Activated CD4-positive, CD25-positive, alpha-beta regulatory T cell (primary cell): ENCODE measurements around the gene EPHB1.

Source experiments
- DNase-seq, 4 experiments: peaks; one replicate each; lab custom pipeline; 2025; lab: John Stamatoyannopoulos, UW

EPHB1 gene

DNA sequence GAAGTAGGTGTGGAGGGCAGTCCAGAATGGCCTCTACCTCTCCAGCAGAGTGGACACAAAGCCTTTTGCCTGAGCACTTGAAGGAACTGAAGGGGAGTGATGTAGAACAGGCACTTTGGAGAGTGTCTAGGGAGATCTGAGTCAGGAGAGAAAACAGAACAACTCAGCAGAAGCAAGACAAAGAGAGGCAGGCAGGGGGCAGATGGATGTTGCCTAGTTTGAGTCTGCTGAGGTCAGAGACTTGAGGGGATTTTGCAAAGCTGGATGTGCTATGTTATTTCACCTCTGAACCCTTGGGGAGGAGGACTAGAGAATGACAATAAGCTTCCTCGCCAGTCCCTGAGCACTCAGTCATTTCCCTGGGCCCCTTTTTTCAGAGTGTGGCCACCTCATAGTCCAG, 366.4 kb downstream of the EPHB1 start:
- no peak for DNase-seq

GRCh38 chr3:135163701-135164100, 368.6 kb downstream of the EPHB1 start:
- DNase-seq = no peak

DNA sequence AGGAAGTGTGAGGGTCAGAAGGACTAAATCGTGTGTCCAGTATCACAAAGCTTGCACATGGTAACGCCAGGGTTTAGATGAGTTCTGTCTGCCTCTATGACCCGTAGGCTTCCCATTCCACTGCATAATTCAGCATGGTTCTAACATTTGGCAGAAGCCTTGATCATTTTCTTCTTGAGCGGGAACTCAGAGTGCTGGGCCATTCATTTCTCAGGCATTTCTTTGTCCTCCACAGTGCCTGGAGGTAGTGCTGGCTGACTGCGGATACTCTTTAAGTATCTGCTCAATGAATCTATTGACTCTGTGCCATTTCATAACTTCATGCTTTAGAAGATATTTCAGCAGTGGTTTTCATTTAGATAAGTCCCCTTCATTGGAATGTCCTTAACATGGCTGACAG, 370.2 kb downstream of the EPHB1 start:
- no peak for DNase-seq

DNA sequence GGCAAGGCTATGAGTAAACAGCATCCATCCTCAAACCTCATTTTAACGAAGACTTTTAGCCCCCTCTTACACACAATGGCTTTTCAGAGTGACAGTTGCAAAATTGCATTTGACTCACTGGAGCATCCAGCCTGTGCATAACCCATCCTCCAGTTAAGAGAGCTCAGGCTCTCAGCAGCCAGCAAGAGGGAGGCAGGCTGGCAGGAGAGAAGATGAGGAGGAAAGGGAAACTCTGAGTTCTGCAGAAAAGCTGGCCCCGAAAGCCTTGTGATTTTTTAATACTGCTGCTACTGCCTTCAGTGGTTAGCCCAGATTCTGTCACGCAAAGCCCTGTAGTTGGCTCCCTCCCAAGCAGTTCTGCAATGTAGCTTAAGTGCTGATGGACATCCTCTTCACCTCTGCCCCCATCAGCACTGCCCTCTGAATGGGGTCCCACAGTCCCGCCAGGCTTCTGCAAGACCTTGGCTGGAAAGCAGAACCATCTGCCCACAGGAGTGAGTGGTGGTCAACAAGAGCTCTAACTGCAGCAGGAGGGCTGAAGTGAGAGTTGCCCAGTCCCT, 371.3 kb downstream of the EPHB1 start:
- DNase-seq = no peak

GRCh38 chr3:135168822-135169221, 373.8 kb downstream of the EPHB1 start:
- DNase-seq = no peak

- DNase-seq = no peak
Observed at GRCh38 chr3:135169651-135170050, 374.6 kb downstream of the EPHB1 start.

- no peak for DNase-seq
Observed at GRCh38 chr3:135170732-135171131, 375.7 kb downstream of the EPHB1 start.

- no peak for DNase-seq
Observed at GRCh38 chr3:135172191-135172869, 377.3 kb downstream of the EPHB1 start.

- DNase-seq = no peak
Observed at GRCh38 chr3:135175728-135176277, 380.7 kb downstream of the EPHB1 start.

DNA sequence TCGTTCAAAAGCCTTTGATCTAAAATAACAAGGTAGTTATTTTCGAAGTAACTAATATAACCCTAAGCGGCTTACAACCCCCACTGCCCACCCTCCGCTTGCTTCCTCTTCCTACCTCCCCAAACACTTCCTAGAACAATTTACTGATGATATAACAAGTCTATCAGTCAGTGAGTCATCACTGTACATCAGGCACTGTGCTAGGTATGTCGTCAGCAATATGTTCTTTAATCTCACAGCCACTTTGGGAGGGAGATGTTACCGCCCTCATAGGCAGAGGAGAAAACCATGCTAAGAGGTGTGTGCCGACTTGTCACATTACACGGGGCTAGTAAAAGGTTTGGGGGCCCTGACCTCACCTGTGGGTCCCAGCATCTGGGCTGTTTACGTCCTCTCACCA, 381.8 kb downstream of the EPHB1 start:
- DNase-seq = no peak

- no peak for DNase-seq
Observed at GRCh38 chr3:135178566-135178965, 383.5 kb downstream of the EPHB1 start.

GRCh38 chr3:135181408-135181807, 386.3 kb downstream of the EPHB1 start:
- DNase-seq = no peak

- DNase-seq = no peak
Observed at GRCh38 chr3:135182364-135182998, 387.4 kb downstream of the EPHB1 start.

DNA sequence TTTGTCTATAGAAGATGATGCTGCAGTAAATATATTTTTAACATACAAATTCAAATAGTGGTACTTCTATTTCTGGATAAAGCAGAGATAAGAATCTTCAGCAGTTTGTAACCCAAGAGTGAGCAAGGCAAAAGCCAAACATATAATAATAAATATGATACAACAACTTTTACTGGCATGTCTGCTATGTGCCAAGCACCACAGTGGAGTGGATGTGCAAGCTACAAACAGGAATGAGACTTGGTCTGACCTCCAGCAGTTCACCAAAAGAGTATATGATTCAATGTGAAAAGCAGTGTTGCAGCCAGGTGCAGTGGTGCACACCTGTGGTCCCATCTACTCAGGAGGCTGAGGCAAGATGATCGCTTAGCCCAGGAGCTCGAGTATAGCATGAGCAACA, 395.6 kb downstream of the EPHB1 start:
- DNase-seq = no peak

- DNase-seq = no peak
Observed at GRCh38 chr3:135191708-135192107, 396.6 kb downstream of the EPHB1 start.

- DNase-seq = no peak
Observed at GRCh38 chr3:135192929-135193328, 397.9 kb downstream of the EPHB1 start.

DNA sequence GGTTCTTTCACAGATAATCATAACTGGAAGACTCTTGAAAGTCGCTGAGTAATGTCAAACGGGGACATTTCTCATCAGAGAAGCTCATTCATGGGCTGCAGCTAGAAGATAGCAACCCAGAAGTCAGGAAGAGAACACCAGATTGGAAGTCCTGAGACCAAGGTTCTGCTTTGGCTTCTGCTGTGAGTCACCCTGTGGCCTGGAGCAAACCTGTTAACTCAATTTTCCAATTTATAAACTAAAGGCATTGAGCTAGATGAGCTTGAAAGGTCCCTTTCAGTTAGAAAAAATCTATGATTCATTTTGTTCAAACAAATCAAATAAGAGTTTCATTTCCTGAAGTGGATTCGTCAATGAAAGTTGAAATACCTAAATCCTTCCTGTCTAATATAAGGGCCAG, 402.2 kb downstream of the EPHB1 start:
- DNase-seq = no peak

GRCh38 chr3:135197856-135198255, 402.8 kb downstream of the EPHB1 start:
- DNase-seq = no peak

GRCh38 chr3:135199137-135199536, 404.1 kb downstream of the EPHB1 start:
- DNase-seq = no peak

DNA sequence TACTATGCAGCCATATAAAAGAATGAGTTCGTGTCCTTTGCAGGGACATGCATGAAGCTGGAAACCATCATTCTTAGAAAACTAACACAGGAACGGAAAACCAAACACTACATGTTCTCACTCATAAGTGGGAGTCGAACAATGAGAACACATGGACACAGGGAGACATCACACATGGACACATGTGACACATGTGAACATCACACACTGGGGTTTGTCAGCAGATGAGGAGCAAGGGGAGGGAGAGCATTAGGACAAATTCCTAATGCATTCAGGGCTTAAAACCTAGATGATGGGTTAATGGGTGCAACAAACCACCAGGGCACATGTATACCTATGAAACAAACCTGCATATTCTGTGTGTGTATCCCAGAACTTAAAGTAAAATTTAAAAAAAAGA, 408.0 kb downstream of the EPHB1 start:
- no peak for DNase-seq

- no peak for DNase-seq
Observed at GRCh38 chr3:135213213-135213612, 418.2 kb downstream of the EPHB1 start.

DNA sequence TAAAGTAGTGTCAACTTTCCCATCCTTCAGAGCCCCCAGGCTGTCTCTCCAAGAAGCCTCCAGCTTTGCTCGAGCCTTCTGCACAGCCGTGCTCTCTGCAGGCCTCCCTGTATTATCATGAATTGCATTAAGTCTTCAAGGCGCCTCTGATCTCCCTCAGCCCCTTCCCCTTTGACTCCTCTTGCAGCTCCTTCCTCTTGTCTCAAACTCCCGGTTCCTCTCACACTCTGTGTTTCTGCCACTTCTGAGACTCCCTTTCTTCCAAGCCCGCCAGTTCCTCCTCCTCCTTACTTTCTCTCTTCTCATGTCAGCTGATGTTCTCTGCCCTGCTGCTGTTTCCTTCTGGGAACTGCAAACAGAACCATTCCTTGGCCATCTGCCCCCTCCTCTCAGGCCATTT, 418.8 kb downstream of the EPHB1 start:
- DNase-seq = no peak

DNA sequence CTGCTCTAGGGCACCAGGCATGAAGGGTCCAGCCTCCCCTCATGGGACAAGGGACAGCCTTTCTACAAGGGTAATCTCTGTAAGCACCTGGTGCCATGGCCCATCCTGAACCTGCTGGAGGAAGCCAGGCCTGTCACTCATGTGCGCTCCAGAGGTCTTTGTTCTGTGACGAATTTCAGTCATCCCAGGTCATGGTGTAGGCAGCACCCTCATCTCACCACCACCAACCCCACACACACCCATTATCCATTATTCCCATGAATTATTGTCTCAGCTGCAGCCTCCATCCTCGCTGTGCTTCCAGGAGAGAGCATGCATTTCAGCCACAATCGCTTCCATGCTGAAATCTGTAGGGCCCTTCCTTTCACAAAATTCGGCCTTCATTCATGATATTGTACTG, 419.3 kb downstream of the EPHB1 start:
- DNase-seq = no peak
